Small intestine (tissue), 7 donors: ENCODE data around the gene FAM120C. TPM values are rescaled to one million over a fixed set of nuclear protein-coding genes. Genes with fewer than 3 reads are reported as not detected.

Source experiments
- DNase-seq, 2 donors: peaks; one replicate each; pipeline versions ENCODE4 v3.0.0 to v3.0.0-alpha.2; 2013
- FAIRE-seq: peaks from 2 replicates; lab custom pipeline; 2012; peaks lifted over from hg19 to GRCh38; lab: Jason Lieb, UNC
- H3K27ac ChIP-seq, 3 donors: one replicate each; pipeline ENCODE4 v1.5.1; 2013; ENCODE audit warnings: low read length in 2 of 3, mild to moderate bottlenecking in 2 of 3, control low read depth in 1 of 3, inconsistent platforms in 1 of 3, low read depth in 1 of 3, moderate library complexity in 1 of 3
- H3K27me3 ChIP-seq, 3 donors: one replicate each; pipeline ENCODE4 v1.6.1; 2013; ENCODE audit warnings: low read length in 3 of 3, inconsistent platforms in 1 of 3; ENCODE audit not compliant: control insufficient read depth in 3 of 3, insufficient read depth in 3 of 3
- H3K36me3 ChIP-seq, 3 donors: one replicate each; pipeline ENCODE4 v1.6.1; 2013; ENCODE audit warnings: low read length in 3 of 3, inconsistent platforms in 1 of 3, low read depth in 1 of 3, mild to moderate bottlenecking in 1 of 3, moderate library complexity in 1 of 3; ENCODE audit not compliant: control insufficient read depth in 3 of 3, insufficient read depth in 2 of 3
- H3K4me1 ChIP-seq, 3 donors: one replicate each; pipeline ENCODE4 v1.6.1; 2013; ENCODE audit warnings: low read length in 2 of 3, inconsistent platforms in 1 of 3, low read depth in 1 of 3, mild to moderate bottlenecking in 1 of 3, moderate library complexity in 1 of 3; ENCODE audit not compliant: control insufficient read depth in 3 of 3, insufficient read depth in 2 of 3
- H3K4me3 ChIP-seq, 3 donors: one replicate each; pipeline ENCODE4 v1.5.1; 2013; ENCODE audit warnings: low read length in 3 of 3, control low read depth in 1 of 3, inconsistent platforms in 1 of 3, low read depth in 1 of 3, mild to moderate bottlenecking in 1 of 3, moderate library complexity in 1 of 3
- H3K9me3 ChIP-seq, 2 donors: one replicate each; pipeline ENCODE4 v1.6.1; 2013; ENCODE audit warnings: low read depth in 1 of 2, low read length in 1 of 2; ENCODE audit not compliant: control insufficient read depth in 2 of 2, insufficient read depth in 1 of 2
- WGBS, 3 donors: extraction: QIAGEN DNeasy Blood & Tissue Kit; methylation state at CpG; one replicate each; pipeline ENCODE4 v1.1.7; 2013; 5-methylcytosine and 5-hydroxymethylcytosine counted together
- polyA plus RNA-seq, 4 donors: library from polyadenylated mRNA; stranded (reverse) in 3 of 4; unstranded in 1 of 4; fragments of 200-250 nt in 3 of 4; fragments of 120-200 nt in 1 of 4; gene quantifications; one replicate each; pipeline versions ENCODE4 v1.2.1 to v1.2.3, GENCODE V29; 2013
- donor health status: healthy with polysubstance abuse.
- donor health status: control.
- donor health status: control.
- donor health status: Bipolar disorder and iron deficiency.
- donor health status: healthy.

Gene FAM120C
- polyA plus RNA-seq, 4 donors, result 0.54 to 5.5 (median 1.6) TPM

DNA sequence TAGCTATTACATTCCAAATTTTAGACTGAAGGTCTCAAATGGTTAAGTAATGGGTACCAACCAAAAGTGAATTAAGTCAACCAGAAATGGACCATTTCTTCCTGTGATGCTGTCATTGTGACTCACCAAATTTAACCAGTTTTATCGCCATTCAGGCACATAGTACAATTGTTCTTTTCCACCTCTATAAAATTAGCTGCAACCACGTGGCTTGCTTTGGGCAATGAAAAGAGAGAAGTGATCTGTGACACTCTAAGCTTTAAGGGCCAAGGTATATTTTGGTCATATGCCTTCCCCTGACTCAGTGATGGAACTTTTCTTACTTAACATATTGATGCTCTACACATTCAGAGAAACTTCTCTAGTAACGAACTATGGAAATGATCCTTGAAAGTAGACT, 118.5 kb downstream of the FAM120C start:
- H3K9me3 ChIP-seq, result no peaks in the 10 kb centered on the region
- 73 to 87% (median 73%) methylated on average over 3 of the region's 3 CpGs for WGBS, 3 donors
- DNase-seq (no peak), FAIRE-seq (no peak)
- H3K27me3 ChIP-seq, result no peaks in the 10 kb centered on the region
- no peak overlapping the region for H3K27ac ChIP-seq
- H3K4me1 ChIP-seq, result no peaks in the 10 kb centered on the region
- H3K36me3 ChIP-seq, result no peaks in the 10 kb centered on the region
- H3K4me3 ChIP-seq, result no peak overlapping the region

- FAIRE-seq (no peak), DNase-seq (no peak)
- H3K9me3 ChIP-seq, result no peaks in the 10 kb centered on the region
- H3K36me3 ChIP-seq, result no peaks in the 10 kb centered on the region
- no peak overlapping the region for H3K4me3 ChIP-seq
- no peak overlapping the region for H3K27ac ChIP-seq
- H3K4me1 ChIP-seq, result no peaks in the 10 kb centered on the region
- 57 to 95% (median 81%) methylated on average over 2 of the region's 2 CpGs for WGBS, 3 donors
- no peaks in the 10 kb centered on the region for H3K27me3 ChIP-seq
These were observed 119.7 kb downstream of the FAM120C start for GRCh38 chrX:54063361-54063760.

- Histone ChIP-seq H3K27me3 (no peaks in the 10 kb centered on the region), H3K36me3 (no peaks in the 10 kb centered on the region), H3K4me1 (peaks cover 0 to 10% (median 2%) of the 10 kb centered on the region in 3 donors), H3K27ac (no peak overlapping the region), H3K9me3 (no peaks in the 10 kb centered on the region), H3K4me3 (no peak overlapping the region)
- no peak for DNase-seq
- 24 to 59% (median 29%) methylated on average over 3 of the region's 3 CpGs for WGBS, 3 donors
- FAIRE-seq, result no peak
These were observed 133.3 kb downstream of the FAM120C start for GRCh38 chrX:54049801-54050200.

DNA sequence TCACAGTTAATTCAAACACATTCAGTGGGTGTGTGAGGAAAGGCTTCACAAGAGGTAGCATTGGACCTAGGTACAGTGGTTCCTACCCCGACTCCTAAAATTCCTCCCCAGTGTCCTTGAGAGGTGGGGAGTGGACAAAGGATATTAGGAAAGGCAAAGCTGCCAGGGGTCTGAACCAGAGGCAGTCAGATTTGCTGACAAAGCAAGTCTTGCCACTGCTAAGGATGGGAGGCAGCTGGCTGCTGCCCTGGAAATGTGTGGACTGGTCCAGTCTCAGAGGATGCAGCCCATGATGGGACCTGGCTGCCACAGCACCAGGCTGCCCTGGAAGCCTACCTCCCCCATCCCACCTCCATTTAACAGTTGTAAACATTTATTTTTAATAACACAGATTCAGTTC, 134.6 kb downstream of the FAM120C start:
- WGBS, 3 donors, result 79 to 85% (median 79%) methylated on average over 1 of the region's 1 CpG
- no peak for FAIRE-seq
- H3K27ac ChIP-seq, result no peak overlapping the region

GRCh38 chrX:54045563-54046228, 137.4 kb downstream of the FAM120C start:
- no peak overlapping the region for H3K4me3 ChIP-seq
- H3K36me3 ChIP-seq, result peaks cover 0 to 5% (median 1%) of the 10 kb centered on the region in 3 donors
- FAIRE-seq, result no peak
- no peaks in the 10 kb centered on the region for H3K9me3 ChIP-seq
- WGBS, 3 donors, result 86 to 87% (median 87%) methylated on average over 12 of the region's 12 CpGs
- H3K27ac ChIP-seq, result peak overlapping the region in 1 of 3 donors; percentile 97
- no peaks in the 10 kb centered on the region for H3K27me3 ChIP-seq
- peak in 1 of 2 donors; percentile 5 for DNase-seq
- H3K4me1 ChIP-seq, result peaks cover 0 to 16% (median 2%) of the 10 kb centered on the region in 3 donors

More for the DNA sequence above, 134.6 kb downstream of the FAM120C start:
- no peak overlapping the region for H3K4me3 ChIP-seq
- no peaks in the 10 kb centered on the region for H3K36me3 ChIP-seq
- peaks cover 0 to 12% (median 2%) of the 10 kb centered on the region in 3 donors for H3K4me1 ChIP-seq
- H3K27me3 ChIP-seq, result no peaks in the 10 kb centered on the region
- DNase-seq, result no peak
- no peaks in the 10 kb centered on the region for H3K9me3 ChIP-seq

- FAIRE-seq (no peak), DNase-seq (no peak)
- Histone ChIP-seq H3K27ac (peak overlapping the region; percentile 89 to 99 (median 97)), H3K27me3 (no peaks in the 10 kb centered on the region), H3K36me3 (peaks cover 0 to 5% (median 1%) of the 10 kb centered on the region in 3 donors), H3K9me3 (no peaks in the 10 kb centered on the region), H3K4me3 (peak overlapping the region; percentile 43 to 78 (median 50)), H3K4me1 (peaks cover 0 to 16% (median 2%) of the 10 kb centered on the region in 3 donors)
- 3 to 23% (median 16%) methylated on average over 10 of the region's 10 CpGs for WGBS, 3 donors
These were observed 138.1 kb downstream of the FAM120C start for GRCh38 chrX:54044877-54045338.

- Histone ChIP-seq H3K27ac (peak within 1 kb of the TSS; percentile 92 to 99 (median 97)), H3K4me1 (peaks cover 0 to 16% (median 2%) of the 10 kb centered on the region in 3 donors), H3K4me3 (peak within 1 kb of the TSS; percentile 62 to 78 (median 68)), H3K36me3 (peaks cover 0 to 5% (median 1%) of the 10 kb centered on the region in 3 donors), H3K9me3 (no peaks in the 10 kb centered on the region), H3K27me3 (no peaks in the 10 kb centered on the region)
- DNase-seq (peak; percentile 94 to 96), FAIRE-seq (no peak)
- 1 to 39% (median 14%) methylated on average over 25 to 66 of the region's 66 CpGs for WGBS, 3 donors
These were observed 138.8 kb downstream of the FAM120C start, which contains the start of gene PHF8 for GRCh38 chrX:54044126-54044876. Gene PHF8, minus strand, starts transcription at chrX:54044473. Its CDS starts 1,745 bp downstream, at chrX:54042728.

DNA sequence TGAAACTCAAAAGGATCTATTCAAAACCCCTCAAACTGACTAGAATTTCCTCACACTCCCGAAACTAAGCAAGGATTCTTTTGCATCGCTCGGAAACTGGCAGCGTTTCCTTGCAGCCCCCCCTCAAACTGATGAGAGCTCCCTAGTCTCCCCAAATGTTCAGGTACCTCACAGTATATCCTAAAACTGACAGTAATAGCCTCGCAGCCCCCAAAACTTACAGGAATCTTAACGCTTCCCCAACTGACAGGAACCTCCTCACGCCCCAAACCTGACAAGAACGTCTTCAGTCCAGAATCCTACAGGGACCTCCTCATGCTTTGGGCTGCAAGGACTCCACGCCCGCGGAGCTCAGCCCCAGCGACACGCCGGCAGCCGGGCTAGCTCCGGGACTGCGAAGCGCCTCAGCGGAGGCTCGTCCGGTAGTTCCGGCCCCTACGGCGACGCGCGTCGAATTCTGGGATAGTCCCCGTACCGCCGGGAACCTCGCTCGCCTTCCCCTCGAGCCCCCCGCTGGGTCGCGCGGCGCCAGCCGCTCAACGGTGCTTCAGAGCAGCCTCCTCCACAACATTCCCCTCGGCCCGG, 139.4 kb downstream of the FAM120C start:
- 0 to 41% (median 9%) methylated on average over 18 to 43 of the region's 43 CpGs for WGBS, 3 donors
- DNase-seq (peak in 1 of 2 donors; percentile 26), FAIRE-seq (no peak)
- H3K27ac ChIP-seq, result peak overlapping the region; percentile 92 to 99 (median 97)
- H3K36me3 ChIP-seq, result peaks cover 0 to 5% (median 1%) of the 10 kb centered on the region in 3 donors
- peaks cover 0 to 16% (median 2%) of the 10 kb centered on the region in 3 donors for H3K4me1 ChIP-seq
- no peaks in the 10 kb centered on the region for H3K9me3 ChIP-seq
- H3K4me3 ChIP-seq, result peak overlapping the region; percentile 62 to 78 (median 68)
- no peaks in the 10 kb centered on the region for H3K27me3 ChIP-seq
